GM10248 (cell line): Measurements from ENCODE around the gene ACBD5.
"Not testable (repeated sequence)": the region's sequence is repeated elsewhere in the genome, so short reads cannot be mapped to it uniquely, and the experiment has no call there.

ENCODE experiments used
- CTCF ChIA-PET: fragments of 300-600 bp; sonication (Branson Sonifier 250); formaldehyde crosslinking; extraction: SDS; loops from one replicate; lab custom pipeline; 2021; ENCODE audit warnings: antibody characterized with exemption; lab: Yijun Ruan, JAX
- POLR2A ChIA-PET: fragments of 350-650 bp; sonication (Branson Sonifier 250); formaldehyde crosslinking; extraction: SDS; loops from one replicate; lab custom pipeline; 2020; ENCODE audit warnings: antibody characterized with exemption; lab: Yijun Ruan, JAX
- DNase-seq: peaks from one replicate; pipeline ENCODE4 v3.0.0; 2012; ENCODE audit errors: extremely low spot score
- CTCF ChIP-seq: IDR thresholded peaks from 2 replicates; pipeline ENCODE4 v1.5.1; 2012; ENCODE audit warnings: mild to moderate bottlenecking, low read depth; ENCODE audit errors: extremely low read depth, missing control alignments, control extremely low read depth

The ACBD5 gene

GRCh38 chr10:27241010-27241651 lies 534 bp upstream of the ACBD5 start:
- ChIA-PET CTCF (interaction anchor here (1.9 to 2.4 kb wide), 2 partner anchors 11 to 17 kb away, joined by 7 to 11 read pairs; no protein-coding TSS in a partner anchor), POLR2A (no interaction called here)
- no peak for TF ChIP-seq CTCF
- DNase-seq: peak; percentile 22

- CTCF ChIA-PET: interaction anchor here (1.2 to 6.3 kb wide), 2 partner anchors 14 to 122 kb away, joined by 4 to 48 read pairs; no protein-coding TSS in a partner anchor
- POLR2A ChIA-PET: not testable (repeated sequence)
Measured at GRCh38 chr10:27237531-27237930, 3.1 kb downstream of the ACBD5 start.

GRCh38 chr10:27236589-27237128 lies 3.9 kb downstream of the ACBD5 start:
- POLR2A ChIA-PET, DNase-seq: not testable (repeated sequence)
- CTCF ChIA-PET: interaction anchor here (1.0 to 6.3 kb wide), 3 partner anchors 14 to 18 kb away, joined by 3 to 48 read pairs (median 5); no protein-coding TSS in a partner anchor

More at GRCh38 chr10:27237531-27237930, 3.1 kb downstream of the ACBD5 start:
- not testable (repeated sequence) for DNase-seq

- ChIA-PET POLR2A (no interaction called here), CTCF (interaction anchor here (0.9 to 6.3 kb wide), 6 partner anchors 13 to 123 kb away, joined by 3 to 48 read pairs (median 4); partner anchors contain the start of gene YME1L1)
- no peak for DNase-seq
- no peak for TF ChIP-seq CTCF
Measured at GRCh38 chr10:27235706-27236105, 4.9 kb downstream of the ACBD5 start.

GRCh38 chr10:27230022-27230421 lies 10.6 kb downstream of the ACBD5 start:
- ChIA-PET POLR2A (no interaction called here), CTCF (interaction anchor here (0.9 kb wide), 1 partner anchor 24 kb away, joined by 3 read pairs; no protein-coding TSS in a partner anchor)
- no peak for DNase-seq
- no peak for TF ChIP-seq CTCF

- DNase-seq: no peak
- no peak for TF ChIP-seq CTCF
- ChIA-PET POLR2A (no interaction called here), CTCF (no interaction called here)
Measured at GRCh38 chr10:27225642-27226257, 14.8 kb downstream of the ACBD5 start.

- ChIA-PET CTCF (interaction anchor here (1.6 to 4.2 kb wide), 2 partner anchors 10 to 98 kb away, joined by 3 to 48 read pairs; no protein-coding TSS in a partner anchor), POLR2A (no interaction called here)
- TF ChIP-seq CTCF: no peak
Measured at GRCh38 chr10:27225011-27225590, 15.5 kb downstream of the ACBD5 start.

More at GRCh38 chr10:27225011-27225590, 15.5 kb downstream of the ACBD5 start:
- DNase-seq: no peak
